Cardiac fibroblast (primary cell): ENCODE data around the gene SGCA.
A peak's percentile ranks its signal among the peaks of the same experiment; 100 is the strongest.

Experiments used
- DNase-seq, 2 donors: peaks; one replicate each; pipeline versions ENCODE4 v3.0.0 to v3.0.0-alpha.2; 2010; ENCODE audit warnings: low read depth in 2 of 2
- H3K4me3 ChIP-seq, 2 donors: replicated peaks in 1 of 2; 1 replicate in 1 of 2; 2 replicates in 1 of 2; pipeline ENCODE4 v1.5.1; 2011; ENCODE audit warnings: low read depth in 2 of 2, low read length in 2 of 2, mild to moderate bottlenecking in 2 of 2, moderate library complexity in 1 of 2
- CTCF ChIP-seq: IDR thresholded peaks from one replicate; pipeline ENCODE4 v1.5.1; 2011; ENCODE audit warnings: low read depth, mild to moderate bottlenecking, low read length, inconsistent platforms

The SGCA gene

GRCh38 chr17:50188531-50188920, 22.7 kb downstream of the SGCA start:
- TF ChIP-seq CTCF, result no peak
- peak in 1 of 2 donors; percentile 70 for DNase-seq
- H3K4me3 ChIP-seq, result no peak overlapping the region

GRCh38 chr17:50188921-50189549, 23.2 kb downstream of the SGCA start:
- TF ChIP-seq CTCF, result no peak
- DNase-seq, result peak in 1 of 2 donors; percentile 62
- no peak overlapping the region for H3K4me3 ChIP-seq

- peak in 1 of 2 donors; percentile 62 for DNase-seq
- no peak for TF ChIP-seq CTCF
- no peak overlapping the region for H3K4me3 ChIP-seq
Measured at GRCh38 chr17:50189550-50190292, 23.9 kb downstream of the SGCA start.

- H3K4me3 ChIP-seq, result no peak overlapping the region
- no peak for DNase-seq
- no peak for TF ChIP-seq CTCF
Measured at GRCh38 chr17:50190293-50190602, 24.4 kb downstream of the SGCA start.

- peak in 1 of 2 donors; percentile 70 for DNase-seq
- no peak overlapping the region for H3K4me3 ChIP-seq
- TF ChIP-seq CTCF, result no peak
Measured at GRCh38 chr17:50190603-50191358, 25.0 kb downstream of the SGCA start.

GRCh38 chr17:50191359-50192143, 25.7 kb downstream of the SGCA start:
- DNase-seq, result peak in 1 of 2 donors; percentile 50
- H3K4me3 ChIP-seq, result peak overlapping the region in 1 of 2 donors; percentile 4
- no peak for TF ChIP-seq CTCF
